Stimulated activated naive CD8-positive, alpha-beta T cell treated with anti-CD3 and anti-CD28 coated beads, Interleukin-15, Interleukin-2, amounts not matched to agents 100 ng/mL and 50 ng/mL, for 24 hours (primary cell): Measurements from ENCODE around the gene CCL19.

ENCODE experiments used
- H3K27ac Mint-ChIP-seq: one replicate; pipeline ENCODE4 v1.8.0; 2021; ENCODE audit warnings: mild to moderate bottlenecking, mixed read lengths
- H3K27me3 Mint-ChIP-seq: one replicate; pipeline ENCODE4 v1.8.0; 2021; ENCODE audit warnings: mixed read lengths
- H3K36me3 Mint-ChIP-seq: one replicate; pipeline ENCODE4 v1.8.0; 2021; ENCODE audit warnings: low read depth, mixed read lengths
- H3K4me1 Mint-ChIP-seq: one replicate; pipeline ENCODE4 v1.8.0; 2021; ENCODE audit warnings: low read depth, mixed read lengths
- H3K4me3 Mint-ChIP-seq: one replicate; pipeline ENCODE4 v1.8.0; 2021; ENCODE audit warnings: mild to moderate bottlenecking, mixed read lengths
- H3K9me3 Mint-ChIP-seq: one replicate; pipeline ENCODE4 v1.8.0; 2021; ENCODE audit warnings: mixed read lengths

CCL19 gene

DNA sequence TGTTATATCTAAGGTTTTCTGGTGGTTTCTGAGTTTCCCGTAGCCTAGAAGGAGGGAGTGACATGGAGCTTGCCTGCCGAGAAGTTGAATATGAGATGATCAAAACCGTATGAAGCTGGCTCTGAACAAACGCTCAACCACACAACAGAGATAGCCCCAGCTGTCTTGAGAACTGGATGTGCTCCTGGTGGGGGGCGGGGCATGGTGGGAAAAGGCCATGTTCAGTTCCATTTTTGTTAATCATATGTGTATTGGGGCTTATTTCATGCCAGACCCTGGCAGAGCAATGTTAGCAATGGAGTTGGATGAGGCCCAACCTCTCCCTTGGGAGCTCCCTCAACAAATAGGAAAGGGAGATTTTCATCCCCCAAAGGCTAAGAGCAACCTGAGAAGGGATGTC lies 4.8 kb downstream of the CCL19 start:
- Mint-ChIP-seq H3K4me1 (peaks cover 8% of the 10 kb centered on the region), H3K9me3 (no peaks in the 10 kb centered on the region), H3K4me3 (no peak overlapping the region), H3K27me3 (no peaks in the 10 kb centered on the region), H3K27ac (no peak overlapping the region), H3K36me3 (no peaks in the 10 kb centered on the region)

DNA sequence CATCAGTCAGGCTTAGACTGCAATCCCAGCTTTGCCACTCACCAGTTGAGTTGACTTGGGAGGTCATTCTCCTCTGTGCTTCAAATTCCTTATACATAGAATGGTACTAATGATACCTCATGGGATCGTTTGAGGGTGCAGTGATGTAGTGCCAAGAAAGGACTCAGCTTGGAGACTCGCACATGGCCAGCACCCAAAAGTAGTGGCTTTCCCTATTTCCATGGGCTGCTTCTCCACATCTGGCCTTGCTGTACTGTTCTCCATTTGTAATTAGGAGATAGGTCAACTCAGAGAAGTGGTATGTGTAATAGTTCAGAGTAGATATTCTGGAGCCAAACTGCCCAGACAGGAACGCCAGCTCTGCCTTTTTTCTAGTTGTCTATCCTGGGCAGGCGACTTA lies 5.5 kb downstream of the CCL19 start:
- H3K36me3 Mint-ChIP-seq: no peaks in the 10 kb centered on the region
- no peaks in the 10 kb centered on the region for H3K9me3 Mint-ChIP-seq
- no peaks in the 10 kb centered on the region for H3K27me3 Mint-ChIP-seq
- H3K27ac Mint-ChIP-seq: no peak overlapping the region
- peaks cover 8% of the 10 kb centered on the region for H3K4me1 Mint-ChIP-seq
- no peak overlapping the region for H3K4me3 Mint-ChIP-seq

DNA sequence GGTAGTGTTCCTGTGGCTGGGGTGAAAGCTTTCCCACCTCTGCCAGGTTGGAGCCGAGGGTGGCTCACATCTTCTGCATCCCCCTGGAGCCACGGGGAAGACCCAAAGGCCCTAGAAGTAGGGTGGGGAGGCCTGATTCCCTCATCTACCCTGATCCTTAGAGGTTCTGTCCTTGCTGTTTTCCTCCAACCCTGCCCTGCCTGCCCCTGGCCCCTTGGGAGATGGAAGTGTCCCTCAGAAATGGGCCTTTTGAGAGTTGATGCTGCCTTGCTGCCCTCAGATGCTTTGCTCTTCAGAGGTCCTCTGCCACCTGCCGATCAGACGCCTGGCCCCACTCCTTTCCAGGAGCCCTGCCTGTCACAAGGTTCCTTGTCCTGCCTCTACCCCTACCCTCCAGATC lies 6.3 kb downstream of the CCL19 start:
- H3K36me3 Mint-ChIP-seq: no peaks in the 10 kb centered on the region
- H3K27ac Mint-ChIP-seq: no peak overlapping the region
- no peaks in the 10 kb centered on the region for H3K27me3 Mint-ChIP-seq
- H3K4me1 Mint-ChIP-seq: peaks cover 8% of the 10 kb centered on the region
- no peaks in the 10 kb centered on the region for H3K9me3 Mint-ChIP-seq
- H3K4me3 Mint-ChIP-seq: no peak overlapping the region

DNA sequence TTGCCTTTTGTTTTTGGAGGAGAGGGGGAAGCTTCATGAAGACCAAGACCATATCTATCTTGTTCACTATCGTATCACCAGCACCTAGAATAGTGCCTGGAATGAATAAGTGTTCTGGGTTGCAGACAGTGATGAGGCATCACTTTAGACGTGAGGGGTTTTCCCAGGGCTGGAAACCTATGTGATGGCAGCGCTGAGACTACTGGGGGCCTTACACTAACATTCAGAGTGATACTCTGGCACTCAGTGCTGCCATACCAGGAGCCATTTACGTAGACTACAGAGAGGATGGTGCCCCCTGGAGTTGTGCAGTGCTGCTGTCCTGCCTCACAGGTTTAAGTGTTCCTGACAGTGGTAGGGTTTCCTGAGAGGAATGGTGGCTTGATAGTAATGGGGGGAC lies 6.9 kb downstream of the CCL19 start:
- H3K9me3 Mint-ChIP-seq: no peaks in the 10 kb centered on the region
- no peak overlapping the region for H3K27ac Mint-ChIP-seq
- no peaks in the 10 kb centered on the region for H3K36me3 Mint-ChIP-seq
- H3K27me3 Mint-ChIP-seq: no peaks in the 10 kb centered on the region
- H3K4me3 Mint-ChIP-seq: no peak overlapping the region
- peaks cover 8% of the 10 kb centered on the region for H3K4me1 Mint-ChIP-seq

DNA sequence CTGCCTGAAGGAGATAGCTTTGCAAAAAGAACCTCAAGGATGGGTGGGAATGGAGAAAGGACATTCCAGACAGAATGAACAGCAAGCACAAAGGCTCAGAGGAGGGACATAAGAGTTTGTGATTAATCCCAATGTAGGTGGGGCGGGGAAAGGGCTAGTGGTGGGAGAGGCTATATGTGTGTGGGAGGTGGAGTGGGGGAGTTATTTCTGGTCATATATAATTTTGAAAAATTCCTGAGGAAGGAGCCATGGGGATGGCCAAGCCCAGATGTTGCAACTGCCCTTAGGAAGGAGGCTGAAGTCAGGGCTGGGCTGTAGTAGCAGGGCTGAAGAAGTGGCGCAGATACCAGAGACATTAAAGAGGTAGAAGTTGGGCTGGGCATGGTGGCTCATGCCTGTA lies 15.2 kb downstream of the CCL19 start:
- no peak overlapping the region for H3K4me3 Mint-ChIP-seq
- no peaks in the 10 kb centered on the region for H3K4me1 Mint-ChIP-seq
- H3K9me3 Mint-ChIP-seq: peaks cover under 1% of the 10 kb centered on the region
- no peaks in the 10 kb centered on the region for H3K36me3 Mint-ChIP-seq
- no peak overlapping the region for H3K27ac Mint-ChIP-seq
- no peaks in the 10 kb centered on the region for H3K27me3 Mint-ChIP-seq

DNA sequence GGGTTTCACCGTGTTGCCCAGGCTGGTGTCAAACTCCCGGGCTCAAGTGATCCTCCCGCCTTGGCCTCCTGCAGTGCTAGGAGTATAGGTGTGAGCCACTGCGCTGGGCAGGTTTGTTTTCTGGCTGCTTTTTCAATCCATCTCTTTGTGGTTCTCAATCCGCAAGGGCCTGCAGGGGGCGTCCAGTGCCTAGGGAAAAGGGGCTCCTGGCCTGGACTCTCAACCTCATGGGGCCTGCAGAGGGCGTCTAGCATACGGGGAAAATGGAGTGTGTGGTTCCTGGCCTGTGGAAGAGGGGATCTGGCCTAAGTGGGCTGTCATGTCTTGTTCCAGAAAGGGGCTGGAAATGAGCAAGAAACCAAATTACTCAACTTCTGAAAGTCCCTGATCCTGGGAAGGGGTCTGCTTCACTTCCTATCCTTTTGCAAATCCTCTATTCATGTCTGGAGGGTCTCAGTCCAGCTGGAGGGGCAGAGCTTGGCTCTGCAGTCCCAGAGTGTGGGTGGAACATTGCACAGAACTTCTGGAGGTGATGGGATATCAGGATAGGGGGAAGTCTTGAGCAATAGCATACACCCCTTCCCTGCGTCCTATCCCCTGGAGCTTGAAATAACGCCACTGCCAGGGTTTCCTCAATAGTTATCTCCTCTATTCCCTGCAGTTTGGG lies 15.9 kb downstream of the CCL19 start:
- H3K27me3 Mint-ChIP-seq: no peaks in the 10 kb centered on the region
- H3K36me3 Mint-ChIP-seq: no peaks in the 10 kb centered on the region
- H3K4me1 Mint-ChIP-seq: no peaks in the 10 kb centered on the region
- peaks cover 8% of the 10 kb centered on the region for H3K9me3 Mint-ChIP-seq
- no peak overlapping the region for H3K4me3 Mint-ChIP-seq
- H3K27ac Mint-ChIP-seq: no peak overlapping the region

DNA sequence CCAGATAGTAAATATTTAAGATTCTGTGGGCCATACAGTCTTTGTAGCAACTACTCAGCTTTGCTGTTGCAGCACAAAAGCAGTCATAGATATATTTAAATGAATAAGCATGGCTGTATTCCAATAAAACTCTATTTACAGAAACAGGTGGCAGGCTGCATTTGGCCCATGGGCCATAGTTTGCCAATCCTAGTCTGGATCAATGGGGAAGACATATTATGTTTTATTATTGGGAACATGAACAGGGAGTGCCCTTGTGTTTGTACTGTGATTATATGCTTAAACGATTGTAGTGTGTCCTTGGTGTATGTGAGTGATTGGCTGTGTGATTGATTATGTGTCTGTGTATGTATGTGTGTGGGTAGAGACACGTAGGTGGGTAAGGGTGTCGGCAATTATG lies 16.6 kb downstream of the CCL19 start:
- Mint-ChIP-seq H3K4me1 (no peaks in the 10 kb centered on the region), H3K36me3 (peaks cover 4% of the 10 kb centered on the region), H3K4me3 (no peak overlapping the region), H3K27me3 (no peaks in the 10 kb centered on the region), H3K27ac (no peak overlapping the region), H3K9me3 (peaks cover 11% of the 10 kb centered on the region)

DNA sequence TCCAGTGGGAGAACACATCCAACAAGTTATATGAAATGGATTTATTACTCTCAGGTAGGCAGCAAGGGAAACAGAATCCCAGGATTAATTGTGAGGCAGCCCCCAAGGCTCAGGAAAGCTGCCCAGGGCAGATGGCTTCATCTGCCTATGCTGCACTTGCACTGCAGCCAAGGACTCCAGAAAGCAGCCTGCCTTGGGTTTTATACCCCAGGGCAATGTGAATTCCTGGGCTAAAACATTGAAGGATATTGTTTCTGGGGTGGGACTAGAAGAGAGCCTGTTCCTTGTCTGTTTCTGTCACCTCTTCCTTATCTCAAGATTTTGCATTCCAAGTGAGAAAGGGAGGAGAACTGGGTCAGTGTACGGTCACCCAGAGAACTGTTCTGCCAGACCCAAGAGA lies 19.8 kb downstream of the CCL19 start:
- no peaks in the 10 kb centered on the region for H3K27me3 Mint-ChIP-seq
- H3K4me1 Mint-ChIP-seq: no peaks in the 10 kb centered on the region
- H3K27ac Mint-ChIP-seq: no peak overlapping the region
- H3K9me3 Mint-ChIP-seq: peaks cover 16% of the 10 kb centered on the region
- no peak overlapping the region for H3K4me3 Mint-ChIP-seq
- peaks cover 9% of the 10 kb centered on the region for H3K36me3 Mint-ChIP-seq

DNA sequence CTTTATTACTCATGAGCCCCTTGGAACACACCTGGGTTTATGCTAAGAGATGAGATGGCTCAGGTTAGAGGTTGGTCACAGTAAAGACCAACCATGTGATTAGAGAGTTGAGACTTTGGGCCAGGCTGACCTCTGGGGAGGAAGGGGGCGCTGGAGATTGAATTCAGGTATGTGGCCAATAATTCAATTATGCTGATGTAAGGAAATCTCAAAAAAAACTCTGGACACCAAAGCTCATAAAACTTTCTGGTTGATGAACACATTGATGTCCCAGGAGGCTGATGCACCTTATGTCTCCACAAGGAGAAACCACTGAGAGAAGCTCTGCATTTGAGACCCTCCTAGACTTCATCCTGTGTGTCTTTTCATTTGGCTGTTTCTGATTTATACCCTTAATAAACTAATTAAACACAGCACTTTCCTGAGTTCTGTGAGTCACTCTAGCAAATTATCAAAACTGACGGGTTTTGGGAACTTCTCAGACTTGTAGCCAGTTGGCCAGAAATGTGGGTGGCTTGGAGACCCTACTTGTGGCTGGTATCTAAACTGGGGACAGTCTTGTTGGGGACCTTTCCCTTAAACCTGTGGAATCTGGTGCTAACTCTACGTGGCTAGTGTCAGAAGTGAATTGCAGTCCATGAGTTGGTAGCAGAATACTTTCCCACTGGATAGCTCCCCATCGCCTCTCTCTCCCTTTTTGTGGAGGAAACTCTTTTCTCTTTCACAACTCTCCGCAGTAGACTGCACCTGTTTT lies 21.1 kb downstream of the CCL19 start:
- Mint-ChIP-seq H3K36me3 (peaks cover 9% of the 10 kb centered on the region), H3K9me3 (peaks cover 16% of the 10 kb centered on the region), H3K27ac (no peak overlapping the region), H3K4me1 (peaks cover 3% of the 10 kb centered on the region), H3K27me3 (no peaks in the 10 kb centered on the region), H3K4me3 (no peak overlapping the region)

DNA sequence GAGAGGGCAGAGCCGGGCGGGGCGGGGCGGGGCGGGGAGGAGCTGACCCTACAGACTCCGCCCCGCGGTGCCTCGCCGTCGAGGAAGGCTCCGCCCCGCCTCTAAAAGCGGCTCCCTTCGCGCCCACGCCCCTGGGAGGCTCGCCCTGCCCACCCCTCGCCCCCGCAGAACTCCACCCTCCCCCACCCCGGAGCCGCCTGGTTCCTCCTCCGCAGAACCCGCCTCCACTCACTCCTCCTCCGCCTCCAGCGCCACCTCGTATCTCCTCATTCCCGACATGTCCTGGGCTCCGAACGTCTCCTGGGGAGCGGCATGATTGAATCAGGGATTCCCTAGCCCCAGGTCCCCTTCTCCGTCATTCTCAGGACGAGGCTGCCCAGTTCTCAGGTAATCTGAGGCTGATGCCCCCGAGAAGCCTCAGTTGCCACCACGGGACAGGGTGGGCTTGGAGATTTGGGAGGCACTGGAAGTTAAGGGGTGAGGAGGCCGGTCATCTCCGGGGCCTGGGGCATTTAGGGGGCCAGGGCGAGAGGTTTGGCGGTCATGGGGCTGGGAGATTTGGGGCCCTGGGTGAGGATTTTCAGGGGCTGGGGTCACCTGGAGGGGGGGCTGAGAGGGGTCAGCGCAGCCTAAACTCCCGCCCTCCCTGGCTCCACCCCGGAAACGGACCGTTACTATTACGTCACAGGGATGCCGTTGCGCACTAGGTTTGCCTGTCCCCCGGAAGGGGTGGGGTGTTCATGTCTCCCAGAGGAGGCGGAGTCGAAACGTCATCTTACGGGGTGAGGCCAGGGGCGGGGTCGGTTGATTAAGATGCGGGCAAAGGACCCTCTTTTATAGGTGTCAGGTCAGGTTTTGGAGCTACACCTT lies 25.5 kb downstream of the CCL19 start:
- peaks cover 12% of the 10 kb centered on the region for H3K9me3 Mint-ChIP-seq
- H3K4me3 Mint-ChIP-seq: peak overlapping the region; percentile 86
- peaks cover 28% of the 10 kb centered on the region for H3K4me1 Mint-ChIP-seq
- peak overlapping the region; percentile 73 for H3K27ac Mint-ChIP-seq
- no peaks in the 10 kb centered on the region for H3K27me3 Mint-ChIP-seq
- H3K36me3 Mint-ChIP-seq: peaks cover 9% of the 10 kb centered on the region

DNA sequence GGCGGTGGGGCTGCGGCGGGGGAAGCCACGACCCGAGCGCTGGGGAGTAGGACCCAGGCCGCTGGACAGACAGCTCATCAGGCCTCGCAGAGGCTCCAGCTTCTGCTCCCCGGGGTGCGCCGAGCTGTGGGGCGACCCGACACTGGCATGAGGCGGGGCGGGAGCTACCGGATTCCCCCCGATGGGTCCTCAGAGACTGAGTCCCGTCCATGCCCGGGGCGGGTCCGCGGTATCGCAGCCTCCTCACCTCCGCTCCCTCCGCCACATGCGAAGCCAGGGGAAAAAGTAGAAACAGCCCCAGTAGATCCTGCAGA lies 26.1 kb downstream of the CCL19 start:
- Mint-ChIP-seq H3K9me3 (peaks cover 8% of the 10 kb centered on the region), H3K27me3 (no peaks in the 10 kb centered on the region), H3K4me1 (peaks cover 28% of the 10 kb centered on the region), H3K27ac (no peak overlapping the region), H3K36me3 (peaks cover 9% of the 10 kb centered on the region), H3K4me3 (peak overlapping the region; percentile 86)

DNA sequence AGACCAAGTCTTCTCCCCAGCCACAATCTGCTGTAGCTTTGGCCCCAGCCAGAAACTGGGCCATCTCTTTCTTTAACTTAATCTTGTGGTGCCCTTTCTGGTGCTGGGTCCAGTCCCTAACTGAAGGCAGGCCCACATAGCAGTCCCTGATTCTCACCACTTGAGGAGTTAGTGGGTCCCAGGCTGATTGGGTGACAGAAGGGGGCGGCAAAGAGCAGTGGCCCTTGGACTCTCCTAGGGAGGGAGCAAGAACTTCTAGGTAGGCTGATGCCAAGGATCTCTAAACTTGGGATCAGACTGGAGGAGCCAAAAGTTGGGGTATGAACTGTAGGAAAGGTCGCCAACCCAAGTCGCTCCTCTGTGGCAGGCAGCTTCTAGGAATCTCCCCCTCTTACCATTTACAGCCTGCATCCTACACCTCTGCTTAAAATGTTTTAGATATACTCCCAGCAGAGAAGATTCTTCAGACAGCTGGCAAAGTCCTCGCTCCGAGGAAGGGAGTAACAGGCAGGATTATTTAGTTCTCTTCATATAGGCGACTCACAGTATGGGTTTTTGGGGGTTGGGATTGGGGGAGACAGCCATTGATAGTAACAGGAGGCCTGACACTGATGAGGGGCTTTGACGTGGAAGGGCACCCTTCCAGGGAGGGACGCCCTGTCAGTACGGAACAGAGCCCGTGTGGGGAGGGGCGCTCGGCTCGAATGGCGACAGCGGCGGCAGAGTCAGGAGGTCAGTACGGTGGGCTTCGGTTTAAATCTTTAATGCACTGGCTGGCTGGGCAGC lies 26.6 kb downstream of the CCL19 start:
- Mint-ChIP-seq H3K4me3 (peak overlapping the region; percentile 86), H3K36me3 (peaks cover 5% of the 10 kb centered on the region), H3K27ac (peak overlapping the region; percentile 62), H3K9me3 (peaks cover 5% of the 10 kb centered on the region), H3K4me1 (peaks cover 28% of the 10 kb centered on the region), H3K27me3 (no peaks in the 10 kb centered on the region)

DNA sequence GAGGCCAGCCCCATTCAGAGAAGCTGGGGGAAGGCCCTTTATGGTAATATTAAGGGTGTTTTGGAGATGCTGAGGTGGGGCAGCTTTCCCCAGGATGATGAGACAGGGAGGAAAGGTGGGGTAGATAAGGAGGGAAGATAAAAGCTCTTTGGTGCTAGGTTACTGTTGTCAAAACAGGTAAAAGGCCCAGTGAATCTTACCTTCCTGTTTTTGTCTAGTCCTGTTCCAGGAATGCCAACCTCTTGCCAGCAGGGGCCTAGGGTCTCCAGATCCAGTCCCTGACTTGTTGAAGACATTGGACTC lies 27.8 kb downstream of the CCL19 start:
- Mint-ChIP-seq H3K36me3 (no peaks in the 10 kb centered on the region), H3K9me3 (no peaks in the 10 kb centered on the region), H3K4me1 (peaks cover 28% of the 10 kb centered on the region), H3K27ac (peak overlapping the region; percentile 9), H3K27me3 (no peaks in the 10 kb centered on the region), H3K4me3 (no peak overlapping the region)

DNA sequence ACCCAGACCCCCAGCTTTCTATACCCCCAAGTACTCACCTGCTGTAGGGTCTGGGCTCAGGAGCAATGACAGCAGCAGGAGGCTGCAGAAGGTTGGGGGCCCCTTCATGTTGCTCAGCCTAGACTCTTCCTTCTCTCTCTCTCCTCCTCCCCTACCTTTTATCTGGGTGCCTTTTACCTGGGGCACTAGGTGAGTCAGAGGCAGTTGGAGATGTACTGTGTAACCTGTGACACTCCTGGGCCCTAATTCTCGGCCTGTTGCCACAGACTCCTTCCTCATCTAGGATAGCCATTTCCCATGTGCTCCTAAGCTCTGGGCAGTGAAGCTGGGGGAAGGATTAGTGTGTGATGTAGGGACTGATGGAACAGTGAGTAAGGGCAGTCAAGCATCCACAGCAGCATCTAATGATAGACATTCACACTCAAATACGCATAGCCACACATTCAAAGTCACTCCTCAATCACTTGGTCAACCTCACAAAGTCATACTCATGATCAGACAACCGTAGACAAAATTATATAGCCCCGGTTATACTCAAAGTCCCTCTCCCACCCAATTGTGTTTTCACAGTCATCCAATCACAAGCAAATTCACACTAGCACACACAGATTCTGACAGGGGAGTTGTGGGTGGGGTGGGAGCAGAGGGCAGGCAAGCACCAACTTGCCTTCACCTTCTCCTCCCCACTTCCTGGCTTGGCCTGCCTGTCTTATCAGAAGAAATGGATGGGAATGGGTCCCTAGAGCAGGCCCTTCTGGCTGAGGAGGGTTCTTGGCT lies 28.4 kb downstream of the CCL19 start, which contains the start of gene CCL27:
TSS of gene CCL27 (minus strand) at position 132 of the 777 bp plus-strand sequence. CDS start at position 108, 24 bp downstream.
- H3K36me3 Mint-ChIP-seq: no peaks in the 10 kb centered on the region
- peaks cover 28% of the 10 kb centered on the region for H3K4me1 Mint-ChIP-seq
- no peaks in the 10 kb centered on the region for H3K9me3 Mint-ChIP-seq
- no peak within 1 kb of the TSS for H3K4me3 Mint-ChIP-seq
- no peaks in the 10 kb centered on the region for H3K27me3 Mint-ChIP-seq
- peak within 1 kb of the TSS; percentile 9 for H3K27ac Mint-ChIP-seq
